ENCODE data around the gene DHX8.
"Not testable (repeated sequence)": the region's sequence is repeated elsewhere in the genome, so short reads cannot be mapped to it uniquely, and the experiment has no call there.

Gene DHX8

GRCh38 chr17:43490621-43491020, 6.8 kb downstream of the DHX8 start:
- H2AFZ ChIP-seq (ENCODE audit: low read length): no peak overlapping the region
- TF ChIP-seq EZH2phosphoT487 (IDR thresholded peaks at IDR 0.05; ENCODE audit: borderline replicate concordance): no peak
- no peak for TF ChIP-seq CTCF (conservative IDR thresholded peaks at IDR 0.05; ENCODE audit: low read length)
- peaks cover 9% of the 10 kb centered on the region for H4K20me1 ChIP-seq (ENCODE audit: insufficient read depth, low read length, poor library complexity, severe bottlenecking)
- H3F3A ChIP-seq (ENCODE audit: low read depth): no peaks in the 10 kb centered on the region
- H3K4me3 ChIP-seq (ENCODE audit: low read length, poor library complexity, severe bottlenecking): no peak overlapping the region
- peaks cover 13% of the 10 kb centered on the region for H3K4me1 ChIP-seq (ENCODE audit: insufficient read depth, low read length, poor library complexity, severe bottlenecking)
- no peak overlapping the region for H3K4me2 ChIP-seq (ENCODE audit: low read depth, low read length, poor library complexity, severe bottlenecking)
- peaks cover 54% of the 10 kb centered on the region; the same call in 1 of the 2 replicates for H3K36me3 ChIP-seq (ENCODE audit: insufficient read depth, low read length)
- H3K9me3 ChIP-seq (ENCODE audit: insufficient read depth, low read depth, low read length): no peaks in the 10 kb centered on the region
- H3K27me3 ChIP-seq (ENCODE audit: insufficient read depth, low read length, poor library complexity, severe bottlenecking): no peaks in the 10 kb centered on the region
- H3K9ac ChIP-seq (ENCODE audit: low read depth, low read length, poor library complexity, severe bottlenecking): no peak overlapping the region
- H3K79me2 ChIP-seq (ENCODE audit: insufficient read depth, low read length): peaks cover 38% of the 10 kb centered on the region
- no peaks in the 10 kb centered on the region for H3K9me2 ChIP-seq (replicated peaks; ENCODE audit: low read depth, low read length)

- not testable (repeated sequence) for H3K27me3 ChIP-seq (ENCODE audit: insufficient read depth, low read length, poor library complexity, severe bottlenecking); H3K4me1 ChIP-seq (ENCODE audit: insufficient read depth, low read length, poor library complexity, severe bottlenecking); H2AFZ ChIP-seq (ENCODE audit: low read length); H3K4me2 ChIP-seq (ENCODE audit: low read depth, low read length, poor library complexity, severe bottlenecking); H3K4me3 ChIP-seq (ENCODE audit: low read length, poor library complexity, severe bottlenecking); H3K9ac ChIP-seq (ENCODE audit: low read depth, low read length, poor library complexity, severe bottlenecking); H3K9me3 ChIP-seq (ENCODE audit: insufficient read depth, low read depth, low read length); H3F3A ChIP-seq (ENCODE audit: low read depth); H4K20me1 ChIP-seq (ENCODE audit: insufficient read depth, low read length, poor library complexity, severe bottlenecking); H3K9me2 ChIP-seq (replicated peaks; ENCODE audit: low read depth, low read length); H3K79me2 ChIP-seq (ENCODE audit: insufficient read depth, low read length)
- peaks cover 90% of the 10 kb centered on the region; the same call in 1 of the 2 replicates for H3K36me3 ChIP-seq (ENCODE audit: insufficient read depth, low read length)
Measured at GRCh38 chr17:43509440-43509839, 25.7 kb downstream of the DHX8 start.

GRCh38 chr17:43511199-43511598, 27.4 kb downstream of the DHX8 start:
- H2AFZ ChIP-seq (ENCODE audit: low read length); H3K9me3 ChIP-seq (ENCODE audit: insufficient read depth, low read depth, low read length); H3K79me2 ChIP-seq (ENCODE audit: insufficient read depth, low read length); H4K20me1 ChIP-seq (ENCODE audit: insufficient read depth, low read length, poor library complexity, severe bottlenecking); H3K4me2 ChIP-seq (ENCODE audit: low read depth, low read length, poor library complexity, severe bottlenecking); H3K9ac ChIP-seq (ENCODE audit: low read depth, low read length, poor library complexity, severe bottlenecking); H3K9me2 ChIP-seq (replicated peaks; ENCODE audit: low read depth, low read length); H3K4me3 ChIP-seq (ENCODE audit: low read length, poor library complexity, severe bottlenecking); H3K4me1 ChIP-seq (ENCODE audit: insufficient read depth, low read length, poor library complexity, severe bottlenecking); H3K27me3 ChIP-seq (ENCODE audit: insufficient read depth, low read length, poor library complexity, severe bottlenecking); H3F3A ChIP-seq (ENCODE audit: low read depth): not testable (repeated sequence)
- peaks cover 88% of the 10 kb centered on the region; the same call in 1 of the 2 replicates for H3K36me3 ChIP-seq (ENCODE audit: insufficient read depth, low read length)

- no peak overlapping the region for H3K4me2 ChIP-seq (ENCODE audit: low read depth, low read length, poor library complexity, severe bottlenecking)
- H3K9me3 ChIP-seq (ENCODE audit: insufficient read depth, low read depth, low read length): no peaks in the 10 kb centered on the region
- no peaks in the 10 kb centered on the region for H3K27me3 ChIP-seq (ENCODE audit: insufficient read depth, low read length, poor library complexity, severe bottlenecking)
- H3K9ac ChIP-seq (ENCODE audit: low read depth, low read length, poor library complexity, severe bottlenecking): no peak overlapping the region
- no peaks in the 10 kb centered on the region for H4K20me1 ChIP-seq (ENCODE audit: insufficient read depth, low read length, poor library complexity, severe bottlenecking)
- H3K4me3 ChIP-seq (ENCODE audit: low read length, poor library complexity, severe bottlenecking): no peak overlapping the region
- H3F3A ChIP-seq (ENCODE audit: low read depth): no peaks in the 10 kb centered on the region
- peaks cover 88% of the 10 kb centered on the region for H3K36me3 ChIP-seq (ENCODE audit: insufficient read depth, low read length)
- TF ChIP-seq EZH2phosphoT487 (IDR thresholded peaks at IDR 0.05; ENCODE audit: borderline replicate concordance): no peak
- no peak for TF ChIP-seq CTCF (conservative IDR thresholded peaks at IDR 0.05; ENCODE audit: low read length)
- no peak overlapping the region for H2AFZ ChIP-seq (ENCODE audit: low read length)
- no peaks in the 10 kb centered on the region for H3K4me1 ChIP-seq (ENCODE audit: insufficient read depth, low read length, poor library complexity, severe bottlenecking)
- no peaks in the 10 kb centered on the region for H3K79me2 ChIP-seq (ENCODE audit: insufficient read depth, low read length)
- H3K9me2 ChIP-seq (replicated peaks; ENCODE audit: low read depth, low read length): no peaks in the 10 kb centered on the region
Measured at GRCh38 chr17:43515656-43516055, 31.9 kb downstream of the DHX8 start.

Data from Loucy (cell line).